Chondrocyte (in vitro differentiated cells): ENCODE measurements around the gene PAMR1. TPM values are rescaled to one million over a fixed set of nuclear protein-coding genes. Genes with fewer than 3 reads are reported as not detected.

Experiments used
- DNase-seq: peaks from one replicate; pipeline ENCODE4 v3.0.0; 2021; ENCODE audit warnings: mixed read lengths, low spot score
- H3K27ac Mint-ChIP-seq: one replicate; pipeline ENCODE4 v1.8.0; 2021; ENCODE audit warnings: mild to moderate bottlenecking, moderate library complexity, mixed read lengths; ENCODE audit not compliant: unreplicated experiment
- H3K27me3 Mint-ChIP-seq: 2 replicates; pipeline ENCODE4 v1.8.0; 2021; ENCODE audit warnings: low read depth, mixed read lengths
- H3K36me3 Mint-ChIP-seq: 2 replicates; pipeline ENCODE4 v1.8.0; 2021; ENCODE audit warnings: low read depth, mixed read lengths
- H3K4me1 Mint-ChIP-seq: 2 replicates; pipeline ENCODE4 v1.8.0; 2021; ENCODE audit warnings: low read depth, mild to moderate bottlenecking, mixed read lengths
- H3K4me3 Mint-ChIP-seq: one replicate; pipeline ENCODE4 v1.8.0; 2021; ENCODE audit warnings: mild to moderate bottlenecking, moderate library complexity, mixed read lengths; ENCODE audit not compliant: unreplicated experiment
- H3K9me3 Mint-ChIP-seq: 2 replicates; pipeline ENCODE4 v1.8.0; 2021; ENCODE audit warnings: low read depth, mixed read lengths
- total RNA-seq: library from RNA; stranded (reverse); gene quantifications from 3 replicates; pipeline ENCODE4 v1.2.1, GENCODE V29; 2021
- TF ChIP-seq, protein P1 (sequence below): fragments of 200-600 bp; sonication (generic); IDR thresholded peaks from 2 replicates; pipeline ENCODE4 v1.5.0; 2021; ENCODE audit warnings: antibody characterized with exemption, mild to moderate bottlenecking, moderate library complexity

Gene PAMR1
- total RNA-seq, 1 donor from 2014 or later: 1.6 TPM

DNA sequence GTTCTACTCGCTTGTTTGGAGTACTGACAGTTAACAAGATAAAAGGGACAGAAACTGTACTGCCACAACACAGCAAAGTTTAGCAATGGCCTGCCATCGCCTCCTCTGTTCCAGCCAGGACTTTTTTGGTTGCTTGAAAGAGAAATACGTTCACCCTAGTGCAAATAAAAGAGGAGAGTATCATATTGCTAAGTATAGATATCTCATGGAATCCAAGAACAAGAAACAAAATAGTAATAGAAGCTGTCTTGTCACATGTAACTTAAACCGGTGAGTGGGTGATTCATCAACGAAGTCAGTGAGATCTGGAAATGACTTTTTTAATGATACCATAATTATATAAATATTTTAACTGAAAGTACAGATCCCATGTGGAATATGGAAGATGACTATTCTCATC lies 141.5 kb downstream of the PAMR1 start:
- Mint-ChIP-seq H3K9me3 (no peaks in the 10 kb centered on the region), H3K4me1 (peaks cover 35% of the 10 kb centered on the region), H3K36me3 (no peaks in the 10 kb centered on the region), H3K27me3 (no peaks in the 10 kb centered on the region), H3K4me3 (no peak overlapping the region), H3K27ac (no peak overlapping the region)
- no peak for DNase-seq
- TF ChIP-seq, protein P1, sequence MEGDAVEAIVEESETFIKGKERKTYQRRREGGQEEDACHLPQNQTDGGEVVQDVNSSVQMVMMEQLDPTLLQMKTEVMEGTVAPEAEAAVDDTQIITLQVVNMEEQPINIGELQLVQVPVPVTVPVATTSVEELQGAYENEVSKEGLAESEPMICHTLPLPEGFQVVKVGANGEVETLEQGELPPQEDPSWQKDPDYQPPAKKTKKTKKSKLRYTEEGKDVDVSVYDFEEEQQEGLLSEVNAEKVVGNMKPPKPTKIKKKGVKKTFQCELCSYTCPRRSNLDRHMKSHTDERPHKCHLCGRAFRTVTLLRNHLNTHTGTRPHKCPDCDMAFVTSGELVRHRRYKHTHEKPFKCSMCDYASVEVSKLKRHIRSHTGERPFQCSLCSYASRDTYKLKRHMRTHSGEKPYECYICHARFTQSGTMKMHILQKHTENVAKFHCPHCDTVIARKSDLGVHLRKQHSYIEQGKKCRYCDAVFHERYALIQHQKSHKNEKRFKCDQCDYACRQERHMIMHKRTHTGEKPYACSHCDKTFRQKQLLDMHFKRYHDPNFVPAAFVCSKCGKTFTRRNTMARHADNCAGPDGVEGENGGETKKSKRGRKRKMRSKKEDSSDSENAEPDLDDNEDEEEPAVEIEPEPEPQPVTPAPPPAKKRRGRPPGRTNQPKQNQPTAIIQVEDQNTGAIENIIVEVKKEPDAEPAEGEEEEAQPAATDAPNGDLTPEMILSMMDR: no peak

Other genes starting within 250 kb of the PAMR1 start
- gene SLC1A2, start 106.1 kb downstream of the PAMR1 start, total RNA-seq: 0.10 to 1.1 TPM (median 0.26 TPM) in 3 replicates
- gene FJX1, start 92.8 kb upstream of the PAMR1 start, total RNA-seq: 15.2 to 22.8 TPM (median 15.9 TPM) in 3 replicates
- gene TRIM44, start 137.2 kb upstream of the PAMR1 start, total RNA-seq: 62.7 to 74.6 TPM (median 68.7 TPM) in 3 replicates